Cardiac fibroblast (primary cell): ENCODE measurements around the gene DBNDD2.

Experiments used
- DNase-seq, 2 donors: peaks; one replicate each; pipeline versions ENCODE4 v3.0.0 to v3.0.0-alpha.2; 2010; ENCODE audit warnings: low read depth in 2 of 2
- H3K4me3 ChIP-seq, 2 donors: replicated peaks in 1 of 2; 1 replicate in 1 of 2; 2 replicates in 1 of 2; pipeline ENCODE4 v1.5.1; 2011; ENCODE audit warnings: low read depth in 2 of 2, low read length in 2 of 2, mild to moderate bottlenecking in 2 of 2, moderate library complexity in 1 of 2
- CTCF ChIP-seq: IDR thresholded peaks from one replicate; pipeline ENCODE4 v1.5.1; 2011; ENCODE audit warnings: low read depth, mild to moderate bottlenecking, low read length, inconsistent platforms

Gene DBNDD2

GRCh38 chr20:45370571-45371160 is 37.4 kb upstream of the DBNDD2 start:
- no peak for DNase-seq
- TF ChIP-seq CTCF: no peak
- no peak overlapping the region for H3K4me3 ChIP-seq

- no peak overlapping the region for H3K4me3 ChIP-seq
- no peak for TF ChIP-seq CTCF
- no peak for DNase-seq
Observed at GRCh38 chr20:45372241-45372640, 35.8 kb upstream of the DBNDD2 start.

- H3K4me3 ChIP-seq: peak overlapping the region in 1 of 2 donors; percentile 35
- TF ChIP-seq CTCF: no peak
- DNase-seq: no peak
Observed at GRCh38 chr20:45372646-45373352, 35.3 kb upstream of the DBNDD2 start.

GRCh38 chr20:45373353-45374100 is 34.6 kb upstream of the DBNDD2 start:
- H3K4me3 ChIP-seq: peak overlapping the region; percentile 35 to 46
- DNase-seq: peak; percentile 85 to 86
- TF ChIP-seq CTCF: peak; percentile 88

GRCh38 chr20:45374101-45374467 is 34.0 kb upstream of the DBNDD2 start:
- DNase-seq: no peak
- peak overlapping the region in 1 of 2 donors; percentile 46 for H3K4me3 ChIP-seq
- TF ChIP-seq CTCF: no peak

- no peak for TF ChIP-seq CTCF
- no peak overlapping the region for H3K4me3 ChIP-seq
Observed at GRCh38 chr20:45374966-45375365, 33.1 kb upstream of the DBNDD2 start.

More at GRCh38 chr20:45374966-45375365, 33.1 kb upstream of the DBNDD2 start:
- no peak for DNase-seq
